Kidney epithelial cell (primary cell): ENCODE data around the gene SLC22A2. TPM values are rescaled to one million over a fixed set of nuclear protein-coding genes. Genes with fewer than 3 reads are reported as not detected.
"Not testable (repeated sequence)": the region's sequence is repeated elsewhere in the genome, so short reads cannot be mapped to it uniquely, and the experiment has no call there.

ENCODE experiments used
- DNase-seq: peaks from one replicate; pipeline ENCODE4 v3.0.0-alpha.2; 2010; ENCODE audit warnings: low read depth
- H3K27me3 ChIP-seq: 2 replicates; pipeline ENCODE4 v1.6.0; 2011; ENCODE audit warnings: low read length; ENCODE audit not compliant: control insufficient read depth, insufficient read depth
- H3K36me3 ChIP-seq: 2 replicates; pipeline ENCODE4 v1.5.1; 2011; ENCODE audit warnings: low read length; ENCODE audit not compliant: control insufficient read depth, insufficient read depth
- H3K4me3 ChIP-seq: 2 replicates; pipeline ENCODE4 v1.5.1; 2011; ENCODE audit warnings: low read depth, mild to moderate bottlenecking, control low read depth, low read length
- total RNA-seq: library from RNA; depleted of rRNA; stranded (reverse); fragments of >200 nt; gene quantifications from 2 replicates; pipeline ENCODE4 v1.2.3, GENCODE V29; 2015
- TF ChIP-seq, protein P1 (sequence below): IDR thresholded peaks from 2 replicates; pipeline ENCODE4 v1.5.1; 2011; ENCODE audit warnings: mild to moderate bottlenecking, moderate library complexity, low read length, control low read depth, inconsistent platforms; ENCODE audit not compliant: insufficient read depth, poor library complexity, severe bottlenecking

The SLC22A2 gene
- total RNA-seq, 1 donor from 2014 or later = 0.04 TPM

DNA sequence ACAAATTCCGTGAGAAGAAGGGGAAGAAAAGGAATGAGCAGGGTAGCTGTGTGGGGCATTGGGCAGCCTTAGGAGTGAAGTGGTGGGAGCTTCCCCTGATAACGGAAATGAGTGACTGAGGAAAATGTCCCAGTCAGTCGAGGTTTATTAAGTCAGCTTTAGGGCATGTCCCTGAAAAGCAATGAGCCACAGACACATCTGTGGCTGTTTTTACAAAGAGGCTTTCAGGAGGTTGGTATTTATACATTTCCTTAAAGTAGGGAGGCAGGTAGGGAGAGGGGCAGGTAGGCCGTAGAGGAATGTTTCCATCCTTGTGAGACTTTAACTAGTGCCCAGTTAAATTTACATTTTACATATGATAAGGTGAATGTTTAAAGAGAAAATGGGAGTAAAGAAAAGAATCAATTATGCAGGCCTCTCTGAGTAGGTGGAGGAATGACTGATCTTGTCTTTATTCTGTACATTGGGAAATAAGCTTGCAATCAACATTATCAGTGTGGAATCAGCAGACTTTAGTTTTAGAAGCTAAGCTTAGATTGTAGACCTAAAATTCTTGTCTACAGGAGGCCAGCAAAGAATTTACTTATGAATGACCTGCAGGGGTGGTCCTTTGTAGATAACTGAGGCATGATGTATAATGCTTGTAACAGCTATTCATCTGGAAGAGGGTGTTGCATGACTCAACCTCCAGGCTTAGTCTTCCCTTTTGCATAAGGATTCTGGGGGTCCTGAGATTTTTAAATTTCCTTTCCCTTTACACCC is 18.5 kb downstream of the SLC22A2 start:
- TF ChIP-seq, protein P1, sequence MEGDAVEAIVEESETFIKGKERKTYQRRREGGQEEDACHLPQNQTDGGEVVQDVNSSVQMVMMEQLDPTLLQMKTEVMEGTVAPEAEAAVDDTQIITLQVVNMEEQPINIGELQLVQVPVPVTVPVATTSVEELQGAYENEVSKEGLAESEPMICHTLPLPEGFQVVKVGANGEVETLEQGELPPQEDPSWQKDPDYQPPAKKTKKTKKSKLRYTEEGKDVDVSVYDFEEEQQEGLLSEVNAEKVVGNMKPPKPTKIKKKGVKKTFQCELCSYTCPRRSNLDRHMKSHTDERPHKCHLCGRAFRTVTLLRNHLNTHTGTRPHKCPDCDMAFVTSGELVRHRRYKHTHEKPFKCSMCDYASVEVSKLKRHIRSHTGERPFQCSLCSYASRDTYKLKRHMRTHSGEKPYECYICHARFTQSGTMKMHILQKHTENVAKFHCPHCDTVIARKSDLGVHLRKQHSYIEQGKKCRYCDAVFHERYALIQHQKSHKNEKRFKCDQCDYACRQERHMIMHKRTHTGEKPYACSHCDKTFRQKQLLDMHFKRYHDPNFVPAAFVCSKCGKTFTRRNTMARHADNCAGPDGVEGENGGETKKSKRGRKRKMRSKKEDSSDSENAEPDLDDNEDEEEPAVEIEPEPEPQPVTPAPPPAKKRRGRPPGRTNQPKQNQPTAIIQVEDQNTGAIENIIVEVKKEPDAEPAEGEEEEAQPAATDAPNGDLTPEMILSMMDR = no peak
- no peak for DNase-seq
- Histone ChIP-seq H3K36me3 (no peaks in the 10 kb centered on the region), H3K27me3 (no peaks in the 10 kb centered on the region), H3K4me3 (no peak overlapping the region)

DNA sequence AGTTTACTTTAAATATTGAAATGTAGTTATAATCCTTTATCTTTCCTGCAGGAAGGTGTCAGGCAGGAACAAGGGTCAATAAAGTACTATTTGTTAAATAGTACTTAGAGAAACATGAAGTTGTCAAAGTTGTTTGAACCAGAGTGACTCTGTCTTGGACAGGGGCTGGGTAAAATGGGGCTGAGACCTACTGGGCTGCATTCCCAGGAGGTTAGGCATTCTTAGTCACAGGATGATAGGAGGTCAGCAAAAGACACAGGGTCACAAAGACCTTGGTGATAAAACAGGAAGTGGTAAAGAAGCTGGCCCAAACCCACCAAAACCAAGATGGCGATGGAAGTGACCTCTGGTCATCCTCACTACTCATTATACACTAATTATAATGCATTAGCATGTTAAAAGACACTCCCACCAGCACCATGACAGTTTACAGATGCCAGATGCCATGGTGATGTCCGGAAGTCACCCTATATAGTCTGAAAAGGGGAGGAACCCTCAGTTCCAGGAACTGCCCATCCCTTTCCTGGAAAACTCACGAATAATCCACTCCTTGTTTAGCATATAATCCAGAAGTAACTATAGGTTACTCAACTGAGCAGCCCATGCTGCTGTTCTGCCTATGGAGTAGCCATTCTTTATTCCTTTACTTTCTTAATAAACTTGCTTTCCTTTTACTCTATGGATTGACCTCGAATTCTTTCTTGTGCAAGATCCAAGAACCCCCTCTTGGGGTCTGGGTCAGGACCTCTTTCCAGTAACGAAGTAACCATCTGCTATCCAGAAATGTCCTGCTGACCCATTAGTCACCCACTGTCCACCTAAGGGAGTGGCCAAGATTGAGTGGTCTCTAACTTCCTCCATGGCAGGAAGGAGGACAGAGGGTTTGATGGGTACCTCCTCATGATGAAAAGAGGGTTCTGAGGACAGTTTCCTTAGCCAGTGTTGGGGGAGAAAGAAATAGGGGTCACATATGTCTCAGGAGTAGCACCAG is 19.6 kb downstream of the SLC22A2 start:
- no peaks in the 10 kb centered on the region for H3K36me3 ChIP-seq
- no peak overlapping the region for H3K4me3 ChIP-seq
- DNase-seq = no peak
- TF ChIP-seq, protein P1 = no peak
- no peaks in the 10 kb centered on the region for H3K27me3 ChIP-seq

DNA sequence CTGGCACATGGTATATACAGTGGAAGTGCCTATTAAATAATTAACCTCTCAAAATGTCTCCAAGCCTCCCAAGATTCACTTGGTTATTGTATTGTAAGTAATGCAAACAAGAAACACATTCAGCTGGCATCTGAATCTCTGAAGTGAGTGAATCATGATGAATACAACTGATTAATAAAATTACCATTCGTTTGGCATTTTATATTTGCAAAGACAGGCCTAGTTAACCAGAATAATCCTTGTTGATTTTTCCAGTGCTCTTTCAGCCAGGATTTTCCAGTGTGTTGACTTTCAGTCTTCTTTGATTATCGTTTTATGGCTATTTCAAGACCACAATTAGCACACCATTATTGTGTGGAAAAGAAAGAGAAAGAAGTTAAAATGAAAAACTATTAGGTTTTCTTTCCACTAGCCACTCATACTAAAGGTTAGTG is 20.3 kb downstream of the SLC22A2 start:
- no peak for DNase-seq
- H3K4me3 ChIP-seq = no peak overlapping the region
- TF ChIP-seq, protein P1 = no peak
- H3K27me3 ChIP-seq = no peaks in the 10 kb centered on the region
- no peaks in the 10 kb centered on the region for H3K36me3 ChIP-seq

DNA sequence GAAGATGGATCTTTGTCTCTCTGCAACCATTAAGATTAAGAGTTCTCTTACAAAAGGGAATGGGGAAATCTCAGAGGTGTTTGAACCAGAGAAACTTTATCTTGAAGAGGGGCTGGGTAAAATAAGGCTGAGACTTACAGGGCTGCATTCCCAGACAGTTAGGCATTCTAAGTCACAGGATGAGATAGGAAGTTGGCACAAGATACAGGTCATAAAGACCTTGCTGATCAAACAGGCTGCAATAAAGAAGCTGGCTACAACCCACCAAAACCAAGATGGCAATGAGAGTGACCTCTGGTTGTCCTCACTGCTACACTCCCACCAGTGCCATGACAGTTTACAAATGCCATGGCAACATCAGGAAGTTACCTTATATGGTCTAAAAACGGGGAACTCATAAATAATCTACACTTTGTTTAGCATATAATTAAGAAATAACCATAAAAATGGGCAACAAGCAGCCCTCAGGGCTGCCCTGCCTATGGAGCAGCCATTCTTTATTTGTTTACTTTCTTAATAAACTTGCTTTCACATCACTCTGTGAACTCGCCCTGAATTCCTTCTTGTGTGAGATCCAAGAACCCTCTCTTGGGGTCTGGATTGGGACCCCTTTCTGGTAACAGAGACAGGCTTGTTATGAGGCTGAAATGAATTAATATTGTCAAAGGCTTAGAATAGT is 20.9 kb downstream of the SLC22A2 start:
- H3K27me3 ChIP-seq, H3K36me3 ChIP-seq, H3K4me3 ChIP-seq, DNase-seq: not testable (repeated sequence)

DNA sequence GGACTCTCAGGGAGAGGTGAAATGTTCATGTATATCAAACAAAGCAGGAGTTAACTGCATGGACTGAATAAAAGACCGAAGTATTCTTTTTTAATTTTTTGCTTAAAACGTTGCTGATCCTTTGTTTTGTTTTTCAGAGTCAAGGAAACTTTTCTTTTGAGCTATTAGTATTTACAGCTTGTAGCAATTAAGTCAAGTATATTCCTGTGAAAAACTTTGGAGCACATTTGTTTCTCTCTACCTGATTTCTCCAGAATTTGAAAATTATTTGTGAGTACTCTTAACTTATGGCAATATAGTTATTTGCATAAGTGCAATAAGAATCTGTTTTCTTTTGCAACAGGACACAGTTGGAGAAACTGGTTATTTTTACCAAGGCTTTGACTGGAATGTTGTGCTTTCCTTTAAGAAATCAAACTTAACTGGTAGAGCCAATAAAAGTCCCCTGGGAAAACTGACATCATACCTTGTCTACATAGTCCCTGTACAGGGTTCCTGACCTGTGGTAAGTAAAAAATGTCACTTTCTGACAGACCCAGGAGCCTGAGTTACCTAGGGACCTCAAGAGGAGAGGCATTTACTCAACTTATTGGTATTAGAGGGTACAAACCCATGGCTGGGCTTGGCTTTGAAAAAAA is 22.3 kb downstream of the SLC22A2 start:
- H3K27me3 ChIP-seq, DNase-seq, H3K36me3 ChIP-seq, H3K4me3 ChIP-seq: not testable (repeated sequence)

DNA sequence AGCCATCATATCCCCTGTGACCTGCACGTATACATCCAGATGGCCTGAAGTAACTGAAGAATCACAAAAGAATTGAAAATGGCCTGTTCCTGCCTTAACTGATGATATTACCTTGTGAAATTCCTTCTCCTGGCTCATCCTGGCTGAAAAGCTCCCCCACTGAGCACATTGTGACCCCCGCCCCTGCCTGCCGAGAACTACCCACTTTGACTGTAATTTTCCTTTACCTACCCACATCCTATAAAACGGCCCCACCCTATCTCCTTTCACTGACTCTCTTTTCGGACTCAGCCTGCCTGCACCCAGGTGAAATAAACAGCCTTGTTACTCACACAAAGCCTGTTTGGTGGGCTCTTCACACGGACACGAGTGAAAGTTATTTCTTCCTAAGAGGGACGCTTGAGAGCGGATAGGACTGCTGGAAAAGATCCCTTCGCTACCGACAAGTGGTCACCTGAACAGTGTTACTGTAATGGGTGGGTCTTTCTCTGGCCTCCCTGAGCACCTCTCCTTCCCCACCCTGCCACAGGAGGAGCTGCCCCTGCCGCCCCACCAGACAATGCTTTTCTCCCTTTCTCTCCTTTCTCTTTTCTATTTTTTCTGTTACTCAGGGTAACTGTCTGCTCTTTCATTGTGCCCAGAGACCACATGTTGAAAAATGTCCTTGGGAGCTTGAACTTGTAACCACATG is 24.5 kb downstream of the SLC22A2 start:
- not testable (repeated sequence) for H3K36me3 ChIP-seq, H3K27me3 ChIP-seq, H3K4me3 ChIP-seq, DNase-seq
